MM.1S (cell line): ENCODE measurements around the gene HTR7.
A peak's percentile ranks its signal among the peaks of the same experiment; 100 is the strongest.

Source experiments
- DNase-seq: peaks from one replicate; pipeline ENCODE4 v3.0.0-alpha.2; 2015
- H2AFZ ChIP-seq: fragments of 300-600 bp; sonication (generic); 2 replicates; pipeline ENCODE4 v1.6.0; 2016; ENCODE audit warnings: antibody characterized with exemption, low read length
- H3F3A ChIP-seq: fragments of 300-600 bp; sonication (generic); 2 replicates; pipeline ENCODE4 v1.6.1; 2016; ENCODE audit warnings: mild to moderate bottlenecking, antibody characterized with exemption, low read length, moderate library complexity, mixed read lengths; ENCODE audit not compliant: insufficient read depth
- H3K27ac ChIP-seq: fragments of 300-600 bp; sonication (generic); 2 replicates; pipeline ENCODE4 v1.5.1; 2016; ENCODE audit warnings: mild to moderate bottlenecking, low read length
- H3K27me3 ChIP-seq: fragments of 300-600 bp; sonication (generic); replicated peaks from 2 replicates; pipeline ENCODE4 v1.6.0; 2016; ENCODE audit warnings: low read length; ENCODE audit not compliant: insufficient read depth
- H3K36me3 ChIP-seq: fragments of 300-600 bp; sonication (generic); replicated peaks from 2 replicates; pipeline ENCODE4 v1.6.1; 2016; ENCODE audit warnings: mild to moderate bottlenecking, low read length, mixed read lengths; ENCODE audit not compliant: insufficient read depth
- H3K4me1 ChIP-seq: fragments of 300-600 bp; sonication (generic); 2 replicates; pipeline ENCODE4 v1.6.1; 2016; ENCODE audit warnings: low read length, mixed read lengths
- H3K4me2 ChIP-seq: fragments of 300-600 bp; sonication (generic); 2 replicates; pipeline ENCODE4 v1.6.0; 2016; ENCODE audit warnings: low read depth, low read length
- H3K4me3 ChIP-seq: fragments of 300-600 bp; sonication (generic); 2 replicates; pipeline ENCODE4 v1.5.1; 2016; ENCODE audit warnings: low read length, mixed read lengths
- H3K79me2 ChIP-seq: fragments of 300-600 bp; sonication (generic); 2 replicates; pipeline ENCODE4 v1.6.1; 2016; ENCODE audit warnings: mixed run types, low read length, mixed read lengths
- H3K9ac ChIP-seq: fragments of 300-600 bp; sonication (generic); 2 replicates; pipeline ENCODE4 v1.6.1; 2016; ENCODE audit warnings: low read length, mixed read lengths
- H3K9me2 ChIP-seq: fragments of 300-600 bp; sonication (generic); replicated peaks from 2 replicates; pipeline ENCODE4 v1.6.1; 2016; ENCODE audit warnings: mild to moderate bottlenecking, low read length, mixed read lengths; ENCODE audit not compliant: insufficient read depth
- H3K9me3 ChIP-seq: fragments of 300-600 bp; sonication (generic); replicated peaks from 2 replicates; pipeline ENCODE4 v1.6.1; 2016; ENCODE audit warnings: mild to moderate bottlenecking, low read length, mixed read lengths; ENCODE audit not compliant: insufficient read depth
- H4K20me1 ChIP-seq: fragments of 300-600 bp; sonication (generic); 2 replicates; pipeline ENCODE4 v1.6.1; 2016; ENCODE audit warnings: mild to moderate bottlenecking, low read length, moderate library complexity, mixed read lengths; ENCODE audit not compliant: insufficient read depth
- EZH2 ChIP-seq: fragments of 300-600 bp; sonication (generic); optimal IDR thresholded peaks from 2 replicates; pipeline ENCODE3; 2017; ENCODE audit warnings: low read depth, mild to moderate bottlenecking, antibody characterized with exemption, low read length, mixed read lengths
- EZH2phosphoT487 ChIP-seq: fragments of 300-600 bp; sonication (generic); IDR thresholded peaks from 2 replicates; pipeline ENCODE4 v1.6.1; 2018; ENCODE audit warnings: antibody characterized with exemption, low read length
- TF ChIP-seq, protein P1 (sequence below): fragments of 300-600 bp; sonication (generic); IDR thresholded peaks from 2 replicates; pipeline ENCODE4 v1.5.1; 2016; ENCODE audit warnings: antibody characterized with exemption, low read length, mixed read lengths

The HTR7 gene

DNA sequence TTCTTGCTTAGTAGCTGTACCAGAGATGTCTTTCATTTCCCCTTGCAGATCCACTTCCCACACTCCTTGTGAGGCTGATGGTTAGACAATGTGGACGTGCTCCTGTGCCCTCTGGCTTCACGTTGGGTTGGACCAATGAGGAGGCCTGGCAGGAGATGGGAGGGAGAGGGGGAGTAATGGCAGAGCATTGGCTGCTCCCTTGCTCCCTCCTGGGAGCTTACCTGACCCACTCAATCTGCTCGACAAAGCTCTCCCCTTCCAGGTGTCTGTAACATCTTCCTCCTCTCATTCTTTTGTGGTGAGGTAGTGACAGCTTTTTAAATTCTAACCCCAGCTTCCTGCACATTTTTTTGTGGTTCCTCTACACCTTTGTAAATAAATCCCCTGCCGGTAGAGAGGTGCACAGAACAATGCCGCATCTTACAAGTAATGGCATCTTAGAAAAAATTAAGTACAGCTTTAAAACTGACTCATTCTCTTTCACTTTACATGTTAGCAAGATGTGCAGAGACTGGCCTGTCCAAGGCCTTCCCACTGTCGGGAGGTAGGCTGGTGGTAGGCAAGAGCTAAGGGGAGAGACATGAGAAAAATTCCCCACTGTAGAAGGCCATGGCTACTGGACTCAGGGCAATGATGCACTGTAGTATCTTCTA is 134.3 kb downstream of the HTR7 start:
- Histone ChIP-seq H3K79me2 (no peaks in the 10 kb centered on the region), H3K9me3 (no peaks in the 10 kb centered on the region), H3K36me3 (no peaks in the 10 kb centered on the region), H3K4me3 (no peak overlapping the region), H3K27ac (no peak overlapping the region), H3F3A (no peaks in the 10 kb centered on the region), H3K9me2 (no peaks in the 10 kb centered on the region), H2AFZ (no peak overlapping the region), H3K27me3 (no peaks in the 10 kb centered on the region), H3K4me1 (no peaks in the 10 kb centered on the region), H3K4me2 (no peak overlapping the region), H3K9ac (no peak overlapping the region), H4K20me1 (no peaks in the 10 kb centered on the region)
- peak; percentile 10 for DNase-seq
- TF ChIP-seq EZH2 (no peak), EZH2phosphoT487 (no peak)
- TF ChIP-seq, protein P1, sequence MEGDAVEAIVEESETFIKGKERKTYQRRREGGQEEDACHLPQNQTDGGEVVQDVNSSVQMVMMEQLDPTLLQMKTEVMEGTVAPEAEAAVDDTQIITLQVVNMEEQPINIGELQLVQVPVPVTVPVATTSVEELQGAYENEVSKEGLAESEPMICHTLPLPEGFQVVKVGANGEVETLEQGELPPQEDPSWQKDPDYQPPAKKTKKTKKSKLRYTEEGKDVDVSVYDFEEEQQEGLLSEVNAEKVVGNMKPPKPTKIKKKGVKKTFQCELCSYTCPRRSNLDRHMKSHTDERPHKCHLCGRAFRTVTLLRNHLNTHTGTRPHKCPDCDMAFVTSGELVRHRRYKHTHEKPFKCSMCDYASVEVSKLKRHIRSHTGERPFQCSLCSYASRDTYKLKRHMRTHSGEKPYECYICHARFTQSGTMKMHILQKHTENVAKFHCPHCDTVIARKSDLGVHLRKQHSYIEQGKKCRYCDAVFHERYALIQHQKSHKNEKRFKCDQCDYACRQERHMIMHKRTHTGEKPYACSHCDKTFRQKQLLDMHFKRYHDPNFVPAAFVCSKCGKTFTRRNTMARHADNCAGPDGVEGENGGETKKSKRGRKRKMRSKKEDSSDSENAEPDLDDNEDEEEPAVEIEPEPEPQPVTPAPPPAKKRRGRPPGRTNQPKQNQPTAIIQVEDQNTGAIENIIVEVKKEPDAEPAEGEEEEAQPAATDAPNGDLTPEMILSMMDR = no peak

GRCh38 chr10:90722832-90723231 is 135.0 kb downstream of the HTR7 start:
- Histone ChIP-seq H3K9ac (no peak overlapping the region), H3K4me3 (no peak overlapping the region), H3K79me2 (no peaks in the 10 kb centered on the region), H2AFZ (no peak overlapping the region), H3K9me3 (no peaks in the 10 kb centered on the region), H3K27ac (no peak overlapping the region), H3F3A (no peaks in the 10 kb centered on the region), H4K20me1 (no peaks in the 10 kb centered on the region), H3K27me3 (no peaks in the 10 kb centered on the region), H3K4me1 (no peaks in the 10 kb centered on the region), H3K4me2 (no peak overlapping the region), H3K9me2 (no peaks in the 10 kb centered on the region), H3K36me3 (no peaks in the 10 kb centered on the region)
- no peak for TF ChIP-seq EZH2
- TF ChIP-seq, protein P1 = no peak
- no peak for TF ChIP-seq EZH2phosphoT487
- no peak for DNase-seq

- H2AFZ ChIP-seq = no peak overlapping the region
- DNase-seq = no peak
These were observed 139.7 kb downstream of the HTR7 start for GRCh38 chr10:90718182-90718581.

More at GRCh38 chr10:90718182-90718581, 139.7 kb downstream of the HTR7 start:
- Histone ChIP-seq H3K9me3 (no peaks in the 10 kb centered on the region), H3K79me2 (no peaks in the 10 kb centered on the region), H3F3A (no peaks in the 10 kb centered on the region), H3K9me2 (no peaks in the 10 kb centered on the region), H3K27ac (no peak overlapping the region), H3K36me3 (no peaks in the 10 kb centered on the region), H3K4me1 (no peaks in the 10 kb centered on the region), H3K9ac (no peak overlapping the region), H3K27me3 (no peaks in the 10 kb centered on the region), H4K20me1 (no peaks in the 10 kb centered on the region), H3K4me3 (no peak overlapping the region), H3K4me2 (no peak overlapping the region)
- TF ChIP-seq EZH2 = no peak
- TF ChIP-seq, protein P1 = no peak
- no peak for TF ChIP-seq EZH2phosphoT487
